Measurements from ENCODE around the gene CATSPERD. TPM values are rescaled to one million over a fixed set of nuclear protein-coding genes. Genes with fewer than 3 reads are reported as not detected.
"Not testable (repeated sequence)": the region's sequence is repeated elsewhere in the genome, so short reads cannot be mapped to it uniquely, and the experiment has no call there.

The CATSPERD gene
- polyA plus RNA-seq, 2 of the 4 experiments (the other 2 are of a cell fraction): 0.03 TPM; not detected in 1

- peaks cover 5% of the 10 kb centered on the region; the same call in 1 of the 3 replicates for H3K4me1 ChIP-seq
- DNase-seq (ENCODE audit: low read depth in 1 of 2, low spot score in 1 of 2): peak in 1 of 2 experiments; percentile 37
- ChIA-PET POLR2A (no interaction called here), CTCF (interaction anchor here (0.7 to 4.3 kb wide), 4 partner anchors 13 to 28 kb away, joined by 3 to 35 read pairs (median 23); partner anchors contain the start of genes DUS3L and NRTN)
- TF ChIP-seq RNF2 (IDR thresholded peaks at IDR 0.05; ENCODE audit: borderline replicate concordance, low read depth) (no peak), ZC3H11A (IDR thresholded peaks at IDR 0.05) (no peak), NFE2L2 (conservative IDR thresholded peaks at IDR 0.05; ENCODE audit: low read length) (no peak), HOXB5 (CRISPR knock-in tag; IDR thresholded peaks at IDR 0.05) (no peak), CTCF (IDR thresholded peaks at IDR 0.05) (no peak), ZNF302 (CRISPR knock-in tag; IDR thresholded peaks at IDR 0.05) (no peak)
- TF ChIP-seq, protein P1, sequence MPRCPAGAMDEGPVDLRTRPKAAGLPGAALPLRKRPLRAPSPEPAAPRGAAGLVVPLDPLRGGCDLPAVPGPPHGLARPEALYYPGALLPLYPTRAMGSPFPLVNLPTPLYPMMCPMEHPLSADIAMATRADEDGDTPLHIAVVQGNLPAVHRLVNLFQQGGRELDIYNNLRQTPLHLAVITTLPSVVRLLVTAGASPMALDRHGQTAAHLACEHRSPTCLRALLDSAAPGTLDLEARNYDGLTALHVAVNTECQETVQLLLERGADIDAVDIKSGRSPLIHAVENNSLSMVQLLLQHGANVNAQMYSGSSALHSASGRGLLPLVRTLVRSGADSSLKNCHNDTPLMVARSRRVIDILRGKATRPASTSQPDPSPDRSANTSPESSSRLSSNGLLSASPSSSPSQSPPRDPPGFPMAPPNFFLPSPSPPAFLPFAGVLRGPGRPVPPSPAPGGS (IDR thresholded peaks at IDR 0.05): no peak
- TF ChIP-seq, protein P2, sequence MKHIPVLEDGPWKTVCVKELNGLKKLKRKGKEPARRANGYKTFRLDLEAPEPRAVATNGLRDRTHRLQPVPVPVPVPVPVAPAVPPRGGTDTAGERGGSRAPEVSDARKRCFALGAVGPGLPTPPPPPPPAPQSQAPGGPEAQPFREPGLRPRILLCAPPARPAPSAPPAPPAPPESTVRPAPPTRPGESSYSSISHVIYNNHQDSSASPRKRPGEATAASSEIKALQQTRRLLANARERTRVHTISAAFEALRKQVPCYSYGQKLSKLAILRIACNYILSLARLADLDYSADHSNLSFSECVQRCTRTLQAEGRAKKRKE (CRISPR knock-in tag; IDR thresholded peaks at IDR 0.05; ENCODE audit: low read depth): no peak
- H3K4me2 ChIP-seq: 0 out of 3 replicates have a peak overlapping the region, but pooled peaks have one; percentile 26
- 48% methylated on average over 15 of the region's 17 CpGs for WGBS (ENCODE audit: missing lambda C conversion rate)
- H3K9me3 ChIP-seq: no peaks in the 10 kb centered on the region
- ATAC-seq: peak; percentile 18 to 49; a peak in 1 of 6 replicates
- FAIRE-seq: no peak
- H3K4me3 ChIP-seq: no peak overlapping the region
- no peak overlapping the region; a peak in 1 of 6 replicates for H3K27ac ChIP-seq
These were observed 55.4 kb downstream of the CATSPERD start for GRCh38 chr19:5775668-5776309.

DNA sequence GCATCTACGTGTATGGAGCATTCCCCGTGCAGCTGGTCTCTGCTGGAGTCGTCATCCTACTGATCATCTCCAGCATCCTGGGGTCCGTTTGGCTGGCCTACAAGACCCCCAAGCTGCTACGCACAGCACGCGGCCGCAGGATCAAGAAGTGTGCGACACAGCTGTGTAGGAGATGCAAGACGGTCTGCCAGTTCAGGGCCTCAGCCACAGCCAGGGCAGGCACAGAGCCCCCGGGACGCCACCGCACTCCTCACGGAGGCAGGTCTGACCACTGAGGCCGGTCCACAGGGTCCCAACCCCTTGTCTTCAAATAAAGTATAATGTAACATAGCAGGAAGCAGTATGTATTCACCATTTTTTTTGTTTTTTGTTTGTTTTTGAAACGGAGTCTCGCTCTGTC, 58.0 kb downstream of the CATSPERD start:
- no peaks in the 10 kb centered on the region for H3K9me3 ChIP-seq
- H3K4me1 ChIP-seq: peaks cover 5% of the 10 kb centered on the region; the same call in 1 of the 3 replicates
- ChIA-PET CTCF (interaction anchor here (0.6 to 1.5 kb wide), 4 partner anchors 12 to 45 kb away, joined by 3 to 4 read pairs (median 3); partner anchors contain the start of gene DUS3L), POLR2A (no interaction called here)
- no peak overlapping the region for H3K4me3 ChIP-seq
- H3K4me2 ChIP-seq: no peak overlapping the region
- 84% methylated on average over 17 of the region's 17 CpGs for WGBS (ENCODE audit: missing lambda C conversion rate)
- no peak for ATAC-seq
- FAIRE-seq: no peak
- DNase-seq (ENCODE audit: low read depth in 1 of 2, low spot score in 1 of 2): no peak
- TF ChIP-seq TP53 (CRISPR knock-in tag; IDR thresholded peaks at IDR 0.05): no peak
- TF ChIP-seq POLR2AphosphoS2 (conservative IDR thresholded peaks at IDR 0.05; ENCODE audit: low read length): no peak
- no peak for TF ChIP-seq MAZ (IDR thresholded peaks at IDR 0.05; ENCODE audit: borderline replicate concordance, low read depth, low read length)
- TF ChIP-seq NFE2L2 (conservative IDR thresholded peaks at IDR 0.05; ENCODE audit: low read length): no peak
- TF ChIP-seq E2F6 (IDR thresholded peaks at IDR 0.05; ENCODE audit: borderline replicate concordance, low read depth): no peak
- no peak for TF ChIP-seq JUN (IDR thresholded peaks at IDR 0.05)
- no peak for TF ChIP-seq GATA3 (IDR thresholded peaks at IDR 0.05; ENCODE audit: borderline replicate concordance)
- no peak for TF ChIP-seq RAD21 (conservative IDR thresholded peaks at IDR 0.05 in 1 of 2, IDR thresholded peaks at IDR 0.05 in 1 of 2)
- TF ChIP-seq ZFP36 (IDR thresholded peaks at IDR 0.05; ENCODE audit: borderline replicate concordance, partially characterized antibody): no peak
- TF ChIP-seq HOXB5 (CRISPR knock-in tag; IDR thresholded peaks at IDR 0.05): no peak
- TF ChIP-seq HES2 (IDR thresholded peaks at IDR 0.05): no peak
- TF ChIP-seq KDM5A (IDR thresholded peaks at IDR 0.05): no peak
- TF ChIP-seq ELK1 (IDR thresholded peaks at IDR 0.05; ENCODE audit: low read depth, low read length): no peak
- no peak for TF ChIP-seq CHD2 (IDR thresholded peaks at IDR 0.05; ENCODE audit: low read length, partially characterized antibody)
- no peak for TF ChIP-seq EHF (CRISPR knock-in tag; IDR thresholded peaks at IDR 0.05)
- TF ChIP-seq, protein P3, sequence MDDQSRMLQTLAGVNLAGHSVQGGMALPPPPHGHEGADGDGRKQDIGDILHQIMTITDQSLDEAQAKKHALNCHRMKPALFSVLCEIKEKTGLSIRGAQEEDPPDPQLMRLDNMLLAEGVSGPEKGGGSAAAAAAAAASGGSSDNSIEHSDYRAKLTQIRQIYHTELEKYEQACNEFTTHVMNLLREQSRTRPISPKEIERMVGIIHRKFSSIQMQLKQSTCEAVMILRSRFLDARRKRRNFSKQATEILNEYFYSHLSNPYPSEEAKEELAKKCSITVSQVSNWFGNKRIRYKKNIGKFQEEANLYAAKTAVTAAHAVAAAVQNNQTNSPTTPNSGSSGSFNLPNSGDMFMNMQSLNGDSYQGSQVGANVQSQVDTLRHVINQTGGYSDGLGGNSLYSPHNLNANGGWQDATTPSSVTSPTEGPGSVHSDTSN (IDR thresholded peaks at IDR 0.05): no peak
- TF ChIP-seq ZNF302 (CRISPR knock-in tag; IDR thresholded peaks at IDR 0.05): no peak
- no peak for TF ChIP-seq CTCF (IDR thresholded peaks at IDR 0.05)
- H3K27ac ChIP-seq: no peak overlapping the region

- CTCF ChIA-PET: interaction anchor here (0.6 to 2.7 kb wide), 5 partner anchors 11 to 28 kb away, joined by 3 to 9 read pairs (median 4); no protein-coding TSS in a partner anchor
- not testable (repeated sequence) for H3K4me2 ChIP-seq; H3K4me1 ChIP-seq; H3K4me3 ChIP-seq; H3K27ac ChIP-seq; DNase-seq (ENCODE audit: low read depth in 1 of 2, low spot score in 1 of 2); ATAC-seq; FAIRE-seq; H3K9me3 ChIP-seq
- POLR2A ChIA-PET: interaction anchor here (1.2 to 1.5 kb wide), 2 partner anchors 10 to 61 kb away, joined by 3 to 5 read pairs; partner anchors contain the start of genes CATSPERD, DUS3L and LONP1
- WGBS (ENCODE audit: missing lambda C conversion rate): 85% methylated on average over 9 of the region's 11 CpGs
These were observed 60.5 kb downstream of the CATSPERD start for GRCh38 chr19:5780916-5781315.

All from A549 (cell line).